Measurements from ENCODE around the gene PLD1. TPM values are rescaled to one million over a fixed set of nuclear protein-coding genes. Genes with fewer than 3 reads are reported as not detected.

PLD1 gene
- total RNA-seq, 4 donors from 2014 or later: 49.0 to 66.0 (median 55.1) TPM

- WGBS: 77% methylated on average over 3 of the region's 3 CpGs
- no peaks in the 10 kb centered on the region for H3K27me3 ChIP-seq
- H3K27ac ChIP-seq: no peak overlapping the region
- no peaks in the 10 kb centered on the region for H3K9me3 ChIP-seq
- no peaks in the 10 kb centered on the region for H3K4me1 ChIP-seq
- H3K4me3 ChIP-seq: no peak overlapping the region
- TF ChIP-seq, protein P1, sequence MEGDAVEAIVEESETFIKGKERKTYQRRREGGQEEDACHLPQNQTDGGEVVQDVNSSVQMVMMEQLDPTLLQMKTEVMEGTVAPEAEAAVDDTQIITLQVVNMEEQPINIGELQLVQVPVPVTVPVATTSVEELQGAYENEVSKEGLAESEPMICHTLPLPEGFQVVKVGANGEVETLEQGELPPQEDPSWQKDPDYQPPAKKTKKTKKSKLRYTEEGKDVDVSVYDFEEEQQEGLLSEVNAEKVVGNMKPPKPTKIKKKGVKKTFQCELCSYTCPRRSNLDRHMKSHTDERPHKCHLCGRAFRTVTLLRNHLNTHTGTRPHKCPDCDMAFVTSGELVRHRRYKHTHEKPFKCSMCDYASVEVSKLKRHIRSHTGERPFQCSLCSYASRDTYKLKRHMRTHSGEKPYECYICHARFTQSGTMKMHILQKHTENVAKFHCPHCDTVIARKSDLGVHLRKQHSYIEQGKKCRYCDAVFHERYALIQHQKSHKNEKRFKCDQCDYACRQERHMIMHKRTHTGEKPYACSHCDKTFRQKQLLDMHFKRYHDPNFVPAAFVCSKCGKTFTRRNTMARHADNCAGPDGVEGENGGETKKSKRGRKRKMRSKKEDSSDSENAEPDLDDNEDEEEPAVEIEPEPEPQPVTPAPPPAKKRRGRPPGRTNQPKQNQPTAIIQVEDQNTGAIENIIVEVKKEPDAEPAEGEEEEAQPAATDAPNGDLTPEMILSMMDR (IDR thresholded peaks at IDR 0.05): no peak
- TF ChIP-seq EP300 (IDR thresholded peaks at IDR 0.05) (no peak), POLR2A (IDR thresholded peaks at IDR 0.05) (no peak), POLR2AphosphoS5 (IDR thresholded peaks at IDR 0.05) (no peak)
- H3K36me3 ChIP-seq: no peaks in the 10 kb centered on the region
- no peak for DNase-seq (ENCODE audit: low spot score in 2 of 2)
These were observed 225.2 kb downstream of the PLD1 start for GRCh38 chr3:171585039-171585438.

- no peaks in the 10 kb centered on the region for H3K36me3 ChIP-seq
- TF ChIP-seq POLR2AphosphoS5 (IDR thresholded peaks at IDR 0.05) (no peak), POLR2A (IDR thresholded peaks at IDR 0.05) (no peak), EP300 (IDR thresholded peaks at IDR 0.05) (no peak)
- TF ChIP-seq, protein P1 (IDR thresholded peaks at IDR 0.05): no peak
These were observed 226.2 kb downstream of the PLD1 start for GRCh38 chr3:171584100-171584499.

GRCh38 chr3:171574556-171575240 lies 235.6 kb downstream of the PLD1 start:
- no peak overlapping the region for H3K4me3 ChIP-seq
- no peaks in the 10 kb centered on the region for H3K4me1 ChIP-seq
- H3K27me3 ChIP-seq: no peaks in the 10 kb centered on the region
- no peaks in the 10 kb centered on the region for H3K36me3 ChIP-seq
- DNase-seq (ENCODE audit: low spot score in 2 of 2): no peak
- H3K27ac ChIP-seq: no peak overlapping the region
- WGBS: 80% methylated on average over 6 of the region's 6 CpGs
- no peaks in the 10 kb centered on the region for H3K9me3 ChIP-seq
- TF ChIP-seq POLR2AphosphoS5 (IDR thresholded peaks at IDR 0.05) (no peak), EP300 (IDR thresholded peaks at IDR 0.05) (no peak), POLR2A (IDR thresholded peaks at IDR 0.05) (no peak)
- TF ChIP-seq, protein P1 (IDR thresholded peaks at IDR 0.05): no peak

More at GRCh38 chr3:171584100-171584499, 226.2 kb downstream of the PLD1 start:
- no peak overlapping the region for H3K27ac ChIP-seq
- DNase-seq (ENCODE audit: low spot score in 2 of 2): no peak
- no peak overlapping the region for H3K4me3 ChIP-seq
- no peaks in the 10 kb centered on the region for H3K4me1 ChIP-seq
- H3K27me3 ChIP-seq: no peaks in the 10 kb centered on the region
- no peaks in the 10 kb centered on the region for H3K9me3 ChIP-seq

- Histone ChIP-seq H3K9me3 (no peaks in the 10 kb centered on the region), H3K4me3 (no peak overlapping the region), H3K4me1 (no peaks in the 10 kb centered on the region), H3K36me3 (no peaks in the 10 kb centered on the region), H3K27ac (no peak overlapping the region), H3K27me3 (no peaks in the 10 kb centered on the region)
- DNase-seq (ENCODE audit: low spot score in 2 of 2): no peak
- TF ChIP-seq EP300 (IDR thresholded peaks at IDR 0.05): no peak
- no peak for TF ChIP-seq POLR2A (IDR thresholded peaks at IDR 0.05)
- 95% methylated on average over 7 of the region's 7 CpGs for WGBS
These were observed 240.6 kb downstream of the PLD1 start for GRCh38 chr3:171569571-171570132.

DNA sequence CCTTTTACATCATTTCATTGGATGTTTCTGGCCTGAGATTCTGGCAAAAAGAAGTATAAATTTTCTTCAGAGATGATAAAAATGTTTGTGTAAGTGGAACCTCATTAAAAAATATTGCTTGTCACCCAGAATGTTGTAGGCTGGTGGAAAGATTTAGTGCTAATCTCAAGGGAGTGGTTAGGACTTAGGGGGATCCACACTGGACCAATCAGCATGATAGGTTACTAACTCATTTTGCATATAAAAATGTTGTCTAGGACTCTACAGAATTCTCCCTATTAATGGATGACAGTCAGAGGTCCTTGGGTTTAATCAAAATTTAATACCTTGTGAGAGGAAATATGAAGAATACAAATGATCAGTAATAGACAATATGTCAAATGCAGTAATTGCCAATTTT lies 241.5 kb downstream of the PLD1 start:
- no peak overlapping the region for H3K4me3 ChIP-seq
- TF ChIP-seq, protein P1 (IDR thresholded peaks at IDR 0.05): no peak
- TF ChIP-seq POLR2A (IDR thresholded peaks at IDR 0.05) (no peak), EP300 (IDR thresholded peaks at IDR 0.05) (no peak), POLR2AphosphoS5 (IDR thresholded peaks at IDR 0.05) (no peak)
- no peak for DNase-seq (ENCODE audit: low spot score in 2 of 2)

More for the DNA sequence above, 241.5 kb downstream of the PLD1 start:
- Histone ChIP-seq H3K27me3 (no peaks in the 10 kb centered on the region), H3K9me3 (no peaks in the 10 kb centered on the region), H3K4me1 (no peaks in the 10 kb centered on the region), H3K27ac (no peak overlapping the region), H3K36me3 (no peaks in the 10 kb centered on the region)
